ENCODE data around the gene OR14J1.
"Not testable (repeated sequence)": the region's sequence is repeated elsewhere in the genome, so short reads cannot be mapped to it uniquely, and the experiment has no call there.

Gene OR14J1

GRCh38 chr6:29301316-29301715, at the start of gene OR14J1:
Gene OR14J1 (plus strand): TSS chr6:29301701. CDS start chr6:29306690, 4,989 bp downstream.
- no peak for DNase-seq

- no peak for DNase-seq
Observed at GRCh38 chr6:29251736-29252135, 49.8 kb upstream of the OR14J1 start.

- DNase-seq = no peak
Observed at GRCh38 chr6:29255530-29255929, 46.0 kb upstream of the OR14J1 start.

GRCh38 chr6:29259721-29260120, 41.8 kb upstream of the OR14J1 start:
- DNase-seq = no peak

GRCh38 chr6:29263001-29263400, 38.5 kb upstream of the OR14J1 start:
- no peak for DNase-seq

- no peak for DNase-seq
Observed at GRCh38 chr6:29294499-29294914, 7.0 kb upstream of the OR14J1 start.

- DNase-seq = no peak
Observed at GRCh38 chr6:29295181-29295585, 6.3 kb upstream of the OR14J1 start.

- no peak for DNase-seq
Observed at GRCh38 chr6:29295623-29296022, 5.9 kb upstream of the OR14J1 start.

GRCh38 chr6:29319931-29320330, 18.4 kb downstream of the OR14J1 start:
- DNase-seq = no peak

- DNase-seq = not testable (repeated sequence)
Observed at GRCh38 chr6:29323332-29323731, 21.8 kb downstream of the OR14J1 start.

GRCh38 chr6:29325777-29326176, 24.3 kb downstream of the OR14J1 start:
- no peak for DNase-seq

GRCh38 chr6:29332676-29333075, 31.2 kb downstream of the OR14J1 start:
- no peak for DNase-seq

- DNase-seq = no peak
Observed at GRCh38 chr6:29336269-29336668, 34.8 kb downstream of the OR14J1 start.

GRCh38 chr6:29345380-29345779, 43.9 kb downstream of the OR14J1 start:
- DNase-seq = no peak

- not testable (repeated sequence) for DNase-seq
Observed at GRCh38 chr6:29349348-29349747, 47.8 kb downstream of the OR14J1 start.

- no peak for DNase-seq
Observed at GRCh38 chr6:29354980-29355379, 53.5 kb downstream of the OR14J1 start.

GRCh38 chr6:29355603-29356002, 54.1 kb downstream of the OR14J1 start:
- DNase-seq = no peak
